IPS-15b (cell line): ENCODE results near the gene GULP1.

ENCODE experiments used
- H3K27me3 ChIP-seq: one replicate; pipeline ENCODE4 v1.6.1; 2013; ENCODE audit warnings: low read length; ENCODE audit not compliant: control insufficient read depth, insufficient read depth
- H3K36me3 ChIP-seq: one replicate; pipeline ENCODE4 v1.6.1; 2013; ENCODE audit warnings: low read length; ENCODE audit not compliant: control insufficient read depth, insufficient read depth
- H3K4me1 ChIP-seq: one replicate; pipeline ENCODE4 v1.6.1; 2013; ENCODE audit warnings: mild to moderate bottlenecking, low read length; ENCODE audit not compliant: control insufficient read depth, insufficient read depth
- H3K4me3 ChIP-seq: one replicate; pipeline ENCODE4 v1.5.1; 2013; ENCODE audit warnings: low read depth, low read length
- H3K9ac ChIP-seq: one replicate; pipeline ENCODE4 v1.6.1; 2013; ENCODE audit warnings: low read depth, mild to moderate bottlenecking, low read length
- H3K9me3 ChIP-seq: one replicate; pipeline ENCODE4 v1.6.1; 2013; ENCODE audit warnings: mild to moderate bottlenecking, low read length; ENCODE audit not compliant: control insufficient read depth, insufficient read depth

The GULP1 gene

DNA sequence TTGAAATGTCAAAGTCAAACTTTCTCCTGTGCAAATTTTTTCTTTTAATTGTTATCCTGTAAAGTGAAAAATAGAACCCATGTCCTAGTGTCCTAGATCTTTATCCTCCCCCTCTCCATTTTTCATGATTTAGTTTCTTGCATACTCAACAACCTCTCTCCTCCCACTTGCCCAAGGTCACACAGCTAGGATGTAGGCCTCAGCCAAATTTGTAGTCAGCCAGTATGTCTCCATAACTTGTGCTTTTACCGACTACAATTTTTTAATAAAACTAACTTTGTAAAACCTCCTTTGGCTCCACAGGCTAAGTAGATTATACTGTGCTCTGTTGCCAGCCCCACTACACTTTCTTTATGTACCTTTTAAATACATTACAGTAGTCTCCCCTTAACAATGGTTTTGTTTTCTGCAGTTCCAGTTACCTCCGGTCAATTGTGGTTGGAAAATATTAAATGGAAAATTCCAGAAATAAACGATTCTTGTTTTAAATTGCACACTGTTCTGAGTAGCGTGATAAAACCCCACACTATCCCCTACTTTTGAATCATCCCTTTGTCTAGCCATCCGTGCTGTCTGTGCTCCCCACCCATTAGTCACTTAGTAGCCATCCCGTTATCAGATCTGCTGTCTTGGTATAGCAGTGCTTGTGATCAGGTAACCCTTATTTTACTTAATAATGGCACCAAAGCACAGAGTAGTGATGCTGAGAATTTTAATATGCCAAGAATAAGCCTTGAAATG lies 22.8 kb downstream of the GULP1 start:
- H3K27me3 ChIP-seq = no peaks in the 10 kb centered on the region
- no peak overlapping the region for H3K9ac ChIP-seq
- H3K36me3 ChIP-seq = no peaks in the 10 kb centered on the region

DNA sequence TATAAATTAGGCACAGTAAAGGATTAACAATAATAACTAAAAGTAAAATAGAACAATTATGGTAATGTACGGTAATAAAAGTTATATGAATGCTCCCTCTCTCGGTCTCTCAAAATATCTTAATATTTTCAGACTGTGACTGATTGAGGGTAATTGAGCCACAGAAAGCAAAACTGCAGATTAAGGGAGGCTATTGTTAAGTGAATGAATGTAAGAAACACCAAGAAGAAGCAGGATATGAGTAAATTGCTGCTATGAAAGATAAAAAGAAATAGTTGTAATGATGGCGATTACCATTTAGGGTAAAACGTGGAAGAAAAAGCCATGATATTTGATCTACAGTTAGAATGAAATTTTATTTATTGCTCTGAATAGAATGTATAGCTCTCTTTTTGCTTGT lies 24.1 kb downstream of the GULP1 start:
- no peak overlapping the region for H3K9ac ChIP-seq
- peaks cover 16% of the 10 kb centered on the region for H3K4me1 ChIP-seq
- no peaks in the 10 kb centered on the region for H3K27me3 ChIP-seq
- H3K36me3 ChIP-seq = no peaks in the 10 kb centered on the region
- no peaks in the 10 kb centered on the region for H3K9me3 ChIP-seq
- no peak overlapping the region for H3K4me3 ChIP-seq

More for the DNA sequence above, 22.8 kb downstream of the GULP1 start:
- Histone ChIP-seq H3K4me3 (no peak overlapping the region), H3K4me1 (peaks cover 16% of the 10 kb centered on the region), H3K9me3 (no peaks in the 10 kb centered on the region)

DNA sequence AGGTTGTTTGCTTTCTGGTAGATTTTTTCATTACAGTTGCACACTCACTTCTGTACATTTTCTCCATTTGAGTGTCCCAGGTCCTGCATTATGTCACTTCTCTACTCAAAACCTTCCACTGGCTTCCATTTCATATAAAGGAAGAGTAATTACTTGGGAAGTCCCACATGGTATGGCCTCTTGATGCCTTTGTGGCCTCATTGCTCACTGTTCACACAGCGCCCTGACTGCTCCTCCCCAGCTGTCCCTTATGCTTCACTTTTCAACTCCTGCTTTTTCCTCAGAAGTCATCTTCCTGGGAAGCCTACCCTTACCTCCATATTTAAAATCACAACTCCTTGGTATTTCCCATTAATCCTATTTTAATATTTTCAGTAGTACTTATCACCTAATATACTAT lies 24.7 kb downstream of the GULP1 start:
- Histone ChIP-seq H3K4me3 (no peak overlapping the region), H3K27me3 (no peaks in the 10 kb centered on the region), H3K9ac (no peak overlapping the region), H3K36me3 (no peaks in the 10 kb centered on the region), H3K9me3 (no peaks in the 10 kb centered on the region), H3K4me1 (peaks cover 16% of the 10 kb centered on the region)

GRCh38 chr2:188316791-188317423 lies 25.2 kb downstream of the GULP1 start:
- Histone ChIP-seq H3K4me1 (peaks cover 16% of the 10 kb centered on the region), H3K27me3 (no peaks in the 10 kb centered on the region), H3K9ac (no peak overlapping the region), H3K9me3 (no peaks in the 10 kb centered on the region), H3K4me3 (no peak overlapping the region), H3K36me3 (no peaks in the 10 kb centered on the region)

GRCh38 chr2:188318161-188318749 lies 26.6 kb downstream of the GULP1 start:
- Histone ChIP-seq H3K9me3 (no peaks in the 10 kb centered on the region), H3K4me1 (peaks cover 25% of the 10 kb centered on the region)

DNA sequence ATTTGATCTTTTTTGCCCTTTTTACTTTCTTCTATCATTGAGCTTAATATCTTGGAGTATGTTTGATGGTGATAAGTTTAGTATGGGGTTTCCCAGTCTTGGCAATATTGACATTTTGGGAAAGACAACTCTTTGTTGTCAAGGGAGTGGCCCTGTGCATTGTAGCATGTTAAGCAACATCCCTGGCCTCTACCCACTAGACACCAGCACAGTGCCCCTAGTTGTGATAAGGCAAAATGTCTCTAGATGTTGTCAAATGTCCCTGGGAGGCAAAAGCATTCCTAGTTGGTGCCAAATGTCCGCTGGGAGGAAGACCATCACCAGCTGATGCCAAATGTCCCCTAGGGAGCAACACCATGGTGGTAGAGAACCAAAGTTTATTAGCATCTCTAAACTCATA lies 28.2 kb downstream of the GULP1 start:
- H3K27me3 ChIP-seq = no peaks in the 10 kb centered on the region
- H3K4me1 ChIP-seq = peaks cover 16% of the 10 kb centered on the region
- H3K36me3 ChIP-seq = no peaks in the 10 kb centered on the region
- no peak overlapping the region for H3K4me3 ChIP-seq
- no peak overlapping the region for H3K9ac ChIP-seq
- no peaks in the 10 kb centered on the region for H3K9me3 ChIP-seq

More at GRCh38 chr2:188318161-188318749, 26.6 kb downstream of the GULP1 start:
- H3K27me3 ChIP-seq = no peaks in the 10 kb centered on the region
- no peak overlapping the region for H3K4me3 ChIP-seq
- H3K36me3 ChIP-seq = no peaks in the 10 kb centered on the region
- no peak overlapping the region for H3K9ac ChIP-seq

DNA sequence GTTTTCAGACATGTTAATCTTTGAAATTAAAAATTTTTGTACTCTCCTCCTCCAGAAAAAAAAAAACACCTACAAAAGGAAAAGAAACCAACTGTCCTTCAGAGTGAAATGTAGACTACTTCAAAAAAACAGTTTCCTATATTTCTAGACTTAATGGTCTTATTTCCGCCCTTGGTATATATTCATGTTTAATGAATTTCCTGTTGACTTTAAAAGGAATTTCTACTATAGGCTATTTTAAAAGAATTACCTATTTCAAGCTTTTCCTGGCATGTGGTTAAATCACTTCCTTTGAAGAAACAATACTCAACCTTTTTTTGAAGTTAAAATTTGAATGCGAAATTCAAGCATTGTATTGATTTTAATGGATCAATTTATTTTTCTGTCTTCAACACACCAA lies 29.2 kb downstream of the GULP1 start:
- H3K4me3 ChIP-seq = no peak overlapping the region
- H3K4me1 ChIP-seq = peaks cover 11% of the 10 kb centered on the region
- no peaks in the 10 kb centered on the region for H3K27me3 ChIP-seq

DNA sequence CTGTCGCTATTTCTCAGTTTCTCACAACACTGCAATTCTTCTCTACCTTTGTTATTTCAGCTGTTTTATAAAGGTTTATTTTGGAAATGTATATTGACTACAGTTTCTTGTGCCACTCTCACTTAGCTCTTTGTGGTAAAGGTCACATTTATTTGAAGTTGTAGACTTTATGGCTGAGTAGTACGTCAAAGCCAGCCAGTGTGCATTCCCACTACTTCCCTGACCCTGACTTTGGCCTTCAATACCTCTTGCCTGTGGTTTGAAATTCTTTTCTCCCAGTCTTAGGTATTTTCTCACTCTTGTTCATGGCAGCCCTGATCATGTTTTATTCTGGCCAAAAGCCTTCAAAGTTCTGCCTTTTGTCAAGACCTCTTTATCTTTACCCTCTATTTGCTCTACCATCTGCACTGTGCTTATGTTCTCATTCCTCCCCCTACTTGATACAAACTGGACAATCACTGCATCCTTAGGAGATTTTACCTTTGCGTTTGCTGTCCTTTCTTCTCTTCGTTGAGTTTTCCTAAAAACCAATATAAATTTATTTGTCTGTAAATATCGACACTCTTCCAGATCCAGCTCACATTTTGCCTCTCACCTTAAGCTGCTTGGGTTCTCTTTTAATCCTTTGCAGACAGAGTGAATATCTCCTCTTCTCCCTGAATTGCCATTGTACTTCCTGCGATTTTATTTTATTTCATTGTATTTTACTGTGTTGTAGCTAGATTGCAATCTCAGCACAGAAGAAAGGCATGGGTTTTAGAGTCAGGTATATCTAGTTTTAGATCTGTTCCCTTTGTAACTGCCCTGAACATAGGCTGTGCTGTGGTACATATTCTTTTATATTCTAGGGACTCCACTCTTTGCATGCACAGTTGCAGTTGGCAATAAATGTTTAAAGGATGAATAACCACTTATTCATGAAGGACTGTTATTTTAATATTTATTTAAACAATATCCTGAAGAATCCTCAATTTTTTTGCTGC lies 31.2 kb downstream of the GULP1 start:
- Histone ChIP-seq H3K4me3 (no peak overlapping the region), H3K27me3 (no peaks in the 10 kb centered on the region), H3K4me1 (peaks cover 9% of the 10 kb centered on the region), H3K9me3 (no peaks in the 10 kb centered on the region), H3K36me3 (no peaks in the 10 kb centered on the region), H3K9ac (no peak overlapping the region)

More for the DNA sequence above, 29.2 kb downstream of the GULP1 start:
- Histone ChIP-seq H3K9me3 (no peaks in the 10 kb centered on the region), H3K9ac (no peak overlapping the region), H3K36me3 (no peaks in the 10 kb centered on the region)

DNA sequence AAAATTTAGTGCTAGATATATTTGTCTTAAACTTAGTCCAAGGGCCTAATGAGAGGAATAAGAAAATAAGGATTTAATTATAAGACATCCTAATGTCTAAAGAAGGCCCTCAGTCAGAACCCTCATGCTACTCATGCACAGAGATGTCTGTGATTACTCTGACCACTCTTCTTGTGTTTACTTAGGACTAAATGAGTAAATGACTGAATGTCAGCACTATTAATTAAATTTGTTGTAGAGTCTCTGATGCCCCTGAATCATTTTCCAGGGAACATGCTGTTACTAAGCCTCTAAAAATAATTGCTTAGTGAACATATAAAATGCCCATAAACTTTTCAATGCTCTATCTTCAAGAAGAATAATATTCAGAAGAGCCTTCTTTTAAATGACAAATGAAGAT lies 32.4 kb downstream of the GULP1 start:
- Histone ChIP-seq H3K4me1 (peaks cover 9% of the 10 kb centered on the region), H3K9me3 (no peaks in the 10 kb centered on the region), H3K36me3 (no peaks in the 10 kb centered on the region), H3K4me3 (no peak overlapping the region), H3K9ac (no peak overlapping the region), H3K27me3 (no peaks in the 10 kb centered on the region)

- no peaks in the 10 kb centered on the region for H3K36me3 ChIP-seq
- peaks cover 12% of the 10 kb centered on the region for H3K4me1 ChIP-seq
- no peak overlapping the region for H3K4me3 ChIP-seq
- no peaks in the 10 kb centered on the region for H3K9me3 ChIP-seq
- H3K9ac ChIP-seq = no peak overlapping the region
- no peaks in the 10 kb centered on the region for H3K27me3 ChIP-seq
These were observed 34.6 kb downstream of the GULP1 start for GRCh38 chr2:188326290-188326668.

GRCh38 chr2:188326669-188327301 lies 35.1 kb downstream of the GULP1 start:
- Histone ChIP-seq H3K27me3 (no peaks in the 10 kb centered on the region), H3K9me3 (no peaks in the 10 kb centered on the region), H3K9ac (no peak overlapping the region), H3K36me3 (no peaks in the 10 kb centered on the region), H3K4me3 (no peak overlapping the region), H3K4me1 (peaks cover 12% of the 10 kb centered on the region)
